ENCODE data around the gene ATG16L2. TPM values are rescaled to one million over a fixed set of nuclear protein-coding genes. Genes with fewer than 3 reads are reported as not detected.

The ATG16L2 gene
- total and polyA plus RNA-seq, 9 of the 15 experiments (the other 6 are each of a cell fraction or from before 2014, with no cell fraction given) = 0.18 to 11.2 (median 6.2) TPM

- no peak overlapping the region for H2AFZ ChIP-seq (ENCODE audit: low read depth, low read length)
- H3K9ac ChIP-seq (ENCODE audit: insufficient read depth in 1 of 2, low read depth in 2 of 2, low read length in 2 of 2) = no peak overlapping the region
- 0 out of 2 replicates have a peak, but pooled peaks cover 3% of the 10 kb centered on the region for H4K20me1 ChIP-seq (replicated peaks; ENCODE audit: control insufficient read depth, insufficient read depth, low read length)
- BruUV-seq (replicated peaks) = no TSS peak
- WGBS (ENCODE audit: insufficient coverage, low coverage, missing lambda C conversion rate) = 61% methylated on average over 5 of the region's 5 CpGs
- ATAC-seq (no peak), FAIRE-seq (no peak), DNase-seq (ENCODE audit: extremely low read depth in 1 of 4, low spot score in 3 of 4) (no peak)
- H3K4me3 ChIP-seq = no peak overlapping the region
- in situ Hi-C loops (cut with MboI) = loop anchor here (5.0 kb wide), 2 partner anchors 347 to 412 kb away; no protein-coding TSS in a partner anchor
- no peak overlapping the region for H3K4me2 ChIP-seq (ENCODE audit: insufficient read depth, low read length)
- CTCF ChIA-PET (ENCODE audit: low intra/inter-chr PET ratio) = interaction anchor here (3.5 kb wide), 1 partner anchor 348 kb away, joined by 47 read pairs; no protein-coding TSS in a partner anchor
- H3K27me3 ChIP-seq (ENCODE audit: control insufficient read depth in 2 of 2, insufficient read depth in 2 of 2, low read length in 2 of 2) = no peaks in the 10 kb centered on the region
- H3K4me1 ChIP-seq (replicated peaks in 1 of 2; ENCODE audit: control insufficient read depth in 2 of 2, insufficient read depth in 2 of 2, low read length in 2 of 2) = peaks cover 0 to 14% of the 10 kb centered on the region in 2 experiments; a peak in 4 of 5 replicates
- no peaks in the 10 kb centered on the region for H3K9me3 ChIP-seq (replicated peaks; ENCODE audit: control insufficient read depth, insufficient read depth, low read depth, low read length)
- POLR2A ChIA-PET = interaction anchor here (0.5 to 1.2 kb wide), 3 partner anchors 9 to 243 kb away, joined by 3 to 6 read pairs (median 3); no protein-coding TSS in a partner anchor
- H3K36me3 ChIP-seq (ENCODE audit: control insufficient read depth, insufficient read depth, low read length) = no peaks in the 10 kb centered on the region
- TF ChIP-seq RUNX1 (IDR thresholded peaks at IDR 0.05; ENCODE audit: low read depth) (no peak), WHSC1 (IDR thresholded peaks at IDR 0.05; ENCODE audit: low read length) (no peak), TFAP4 (CRISPR knock-in tag; IDR thresholded peaks at IDR 0.05; ENCODE audit: borderline replicate concordance) (no peak), SMARCB1 (IDR thresholded peaks at IDR 0.05; ENCODE audit: insufficient read length, low read depth) (no peak), ZC3H8 (IDR thresholded peaks at IDR 0.05) (no peak), TEAD2 (tag; IDR thresholded peaks at IDR 0.05) (no peak), ZNF224 (CRISPR knock-in tag; IDR thresholded peaks at IDR 0.05) (no peak), ATF3 (IDR thresholded peaks at IDR 0.05) (no peak), ATF3 (CRISPR knock-in tag; conservative IDR thresholded peaks at IDR 0.05) (no peak), L3MBTL2 (IDR thresholded peaks at IDR 0.05) (no peak), CC2D1A (IDR thresholded peaks at IDR 0.05) (no peak), POLR3A (IDR thresholded peaks at IDR 0.05; ENCODE audit: borderline replicate concordance, extremely low read depth, insufficient read depth, insufficient read length) (no peak), CBFB (CRISPR knock-in tag; IDR thresholded peaks at IDR 0.05) (no peak), TCFL5 (CRISPR knock-in tag; conservative IDR thresholded peaks at IDR 0.05) (no peak)
- TF ChIP-seq, protein P1, sequence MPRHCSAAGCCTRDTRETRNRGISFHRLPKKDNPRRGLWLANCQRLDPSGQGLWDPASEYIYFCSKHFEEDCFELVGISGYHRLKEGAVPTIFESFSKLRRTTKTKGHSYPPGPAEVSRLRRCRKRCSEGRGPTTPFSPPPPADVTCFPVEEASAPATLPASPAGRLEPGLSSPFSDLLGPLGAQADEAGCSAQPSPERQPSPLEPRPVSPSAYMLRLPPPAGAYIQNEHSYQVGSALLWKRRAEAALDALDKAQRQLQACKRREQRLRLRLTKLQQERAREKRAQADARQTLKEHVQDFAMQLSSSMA (CRISPR knock-in tag; IDR thresholded peaks at IDR 0.05) = no peak
- TF ChIP-seq, protein P2, sequence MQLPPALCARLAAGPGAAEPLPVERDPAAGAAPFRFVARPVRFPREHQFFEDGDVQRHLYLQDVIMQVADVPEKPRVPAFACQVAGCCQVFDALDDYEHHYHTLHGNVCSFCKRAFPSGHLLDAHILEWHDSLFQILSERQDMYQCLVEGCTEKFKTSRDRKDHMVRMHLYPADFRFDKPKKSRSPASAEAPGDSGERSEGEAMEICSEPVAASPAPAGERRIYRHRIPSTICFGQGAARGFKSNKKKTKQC (CRISPR knock-in tag; IDR thresholded peaks at IDR 0.05) = no peak
- TF ChIP-seq, protein P3, sequence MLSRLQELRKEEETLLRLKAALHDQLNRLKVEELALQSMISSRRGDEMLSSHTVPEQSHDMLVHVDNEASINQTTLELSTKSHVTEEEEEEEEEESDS (CRISPR knock-in tag; IDR thresholded peaks at IDR 0.05) = no peak
- TF ChIP-seq, protein P4, sequence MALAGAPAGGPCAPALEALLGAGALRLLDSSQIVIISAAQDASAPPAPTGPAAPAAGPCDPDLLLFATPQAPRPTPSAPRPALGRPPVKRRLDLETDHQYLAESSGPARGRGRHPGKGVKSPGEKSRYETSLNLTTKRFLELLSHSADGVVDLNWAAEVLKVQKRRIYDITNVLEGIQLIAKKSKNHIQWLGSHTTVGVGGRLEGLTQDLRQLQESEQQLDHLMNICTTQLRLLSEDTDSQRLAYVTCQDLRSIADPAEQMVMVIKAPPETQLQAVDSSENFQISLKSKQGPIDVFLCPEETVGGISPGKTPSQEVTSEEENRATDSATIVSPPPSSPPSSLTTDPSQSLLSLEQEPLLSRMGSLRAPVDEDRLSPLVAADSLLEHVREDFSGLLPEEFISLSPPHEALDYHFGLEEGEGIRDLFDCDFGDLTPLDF (CRISPR knock-in tag; IDR thresholded peaks at IDR 0.05) = no peak
- no peaks in the 10 kb centered on the region for H3K9me1 ChIP-seq (ENCODE audit: control insufficient read depth, insufficient read depth, low read length)
- no peak overlapping the region for H3K27ac ChIP-seq (ENCODE audit: extremely low read depth, low read depth, low read length)
- H3K79me2 ChIP-seq (ENCODE audit: control insufficient read depth, insufficient read depth, low read length) = no peaks in the 10 kb centered on the region
- intact Hi-C loops (cut with micrococcal nuclease) = loop anchor here (5.0 to 10.0 kb wide), 3 partner anchors 245 to 502 kb away; no protein-coding TSS in a partner anchor
Observed at GRCh38 chr11:72829884-72830533, 15.8 kb downstream of the ATG16L2 start.

All from K562 (cell line).